ENCODE results near the gene MAN1A2. TPM values are rescaled to one million over a fixed set of nuclear protein-coding genes. Genes with fewer than 3 reads are reported as not detected.
A peak's percentile ranks its signal among the peaks of the same experiment; 100 is the strongest.

MAN1A2 gene
- total RNA-seq, 4 donors from 2014 or later = 23.3 to 77.6 (median 57.0) TPM

GRCh38 chr1:117565745-117566455 lies 198.7 kb downstream of the MAN1A2 start:
- H3K27ac ChIP-seq = no peak overlapping the region
- no peak overlapping the region for H3K4me3 ChIP-seq
- TF ChIP-seq CTCF (IDR thresholded peaks at IDR 0.05) (no peak), POLR2A (IDR thresholded peaks at IDR 0.05) (no peak)
- H3K9me3 ChIP-seq = no peaks in the 10 kb centered on the region
- H3K27me3 ChIP-seq = no peaks in the 10 kb centered on the region
- intact Hi-C loops (cut with DNase I; ENCODE audit: low total_unique reads) = no loop called here
- no peaks in the 10 kb centered on the region for H3K4me1 ChIP-seq
- no peaks in the 10 kb centered on the region for H3K36me3 ChIP-seq
- DNase-seq = no peak

- intact Hi-C loops (cut with DNase I; ENCODE audit: low total_unique reads) = no loop called here
- no peak overlapping the region for H3K27ac ChIP-seq
- no peaks in the 10 kb centered on the region for H3K9me3 ChIP-seq
- no peaks in the 10 kb centered on the region for H3K4me1 ChIP-seq
- H3K27me3 ChIP-seq = no peaks in the 10 kb centered on the region
- H3K36me3 ChIP-seq = no peaks in the 10 kb centered on the region
- H3K4me3 ChIP-seq = no peak overlapping the region
- DNase-seq = no peak
- TF ChIP-seq POLR2A (IDR thresholded peaks at IDR 0.05) = no peak
- no peak for TF ChIP-seq CTCF (IDR thresholded peaks at IDR 0.05)
These were observed 199.3 kb downstream of the MAN1A2 start for GRCh38 chr1:117566556-117566955.

GRCh38 chr1:117567435-117567834 lies 200.2 kb downstream of the MAN1A2 start:
- TF ChIP-seq CTCF (IDR thresholded peaks at IDR 0.05) = no peak
- no peak for TF ChIP-seq POLR2A (IDR thresholded peaks at IDR 0.05)

GRCh38 chr1:117567976-117568375 lies 200.7 kb downstream of the MAN1A2 start:
- no peaks in the 10 kb centered on the region for H3K4me1 ChIP-seq
- intact Hi-C loops (cut with DNase I; ENCODE audit: low total_unique reads) = no loop called here
- no peaks in the 10 kb centered on the region for H3K9me3 ChIP-seq
- H3K27ac ChIP-seq = no peak overlapping the region
- TF ChIP-seq CTCF (IDR thresholded peaks at IDR 0.05) (no peak), POLR2A (IDR thresholded peaks at IDR 0.05) (no peak)
- no peak for DNase-seq
- H3K27me3 ChIP-seq = no peaks in the 10 kb centered on the region
- no peak overlapping the region for H3K4me3 ChIP-seq
- H3K36me3 ChIP-seq = no peaks in the 10 kb centered on the region

More at GRCh38 chr1:117567435-117567834, 200.2 kb downstream of the MAN1A2 start:
- no peak for DNase-seq
- Histone ChIP-seq H3K4me1 (no peaks in the 10 kb centered on the region), H3K9me3 (no peaks in the 10 kb centered on the region), H3K27me3 (no peaks in the 10 kb centered on the region), H3K36me3 (no peaks in the 10 kb centered on the region), H3K4me3 (no peak overlapping the region), H3K27ac (no peak overlapping the region)
- intact Hi-C loops (cut with DNase I; ENCODE audit: low total_unique reads) = no loop called here

GRCh38 chr1:117568999-117569398 lies 201.8 kb downstream of the MAN1A2 start:
- TF ChIP-seq CTCF (IDR thresholded peaks at IDR 0.05) = no peak
- no peak for TF ChIP-seq POLR2A (IDR thresholded peaks at IDR 0.05)
- no peaks in the 10 kb centered on the region for H3K9me3 ChIP-seq
- no peaks in the 10 kb centered on the region for H3K4me1 ChIP-seq
- no peaks in the 10 kb centered on the region for H3K36me3 ChIP-seq
- intact Hi-C loops (cut with DNase I; ENCODE audit: low total_unique reads) = no loop called here
- H3K27me3 ChIP-seq = no peaks in the 10 kb centered on the region
- H3K27ac ChIP-seq = no peak overlapping the region
- H3K4me3 ChIP-seq = no peak overlapping the region
- peak in 1 of 2 donors; percentile 3 for DNase-seq

Data from uterus (tissue), 4 donors.